ENCODE measurements around the gene ADGRL3.

The ADGRL3 gene

GRCh38 chr4:61254406-61254805 is 54.3 kb downstream of the ADGRL3 start:
- H3K4me3 ChIP-seq (ENCODE audit: low read length), result no peak overlapping the region
- H3K27me3 ChIP-seq (ENCODE audit: insufficient read depth, low read length), result no peaks in the 10 kb centered on the region
- H2AFZ ChIP-seq (ENCODE audit: low read depth, low read length), result no peak overlapping the region
- peaks cover 14% of the 10 kb centered on the region for H3K36me3 ChIP-seq (ENCODE audit: insufficient read depth, low read length)
- H3K4me1 ChIP-seq (ENCODE audit: insufficient read depth, low read length), result peaks cover 2% of the 10 kb centered on the region
- peaks cover 3% of the 10 kb centered on the region for H3K9me3 ChIP-seq (ENCODE audit: low read length)

- Histone ChIP-seq H3K4me1 (ENCODE audit: insufficient read depth, low read length) (peaks cover 6% of the 10 kb centered on the region), H3K36me3 (ENCODE audit: insufficient read depth, low read length) (no peaks in the 10 kb centered on the region), H3K4me3 (ENCODE audit: low read length) (no peak overlapping the region), H2AFZ (ENCODE audit: low read depth, low read length) (no peak overlapping the region), H3K27me3 (ENCODE audit: insufficient read depth, low read length) (no peaks in the 10 kb centered on the region), H3K9me3 (ENCODE audit: low read length) (no peaks in the 10 kb centered on the region)
Observed at GRCh38 chr4:61273233-61273632, 73.1 kb downstream of the ADGRL3 start.

- H3K27me3 ChIP-seq (ENCODE audit: insufficient read depth, low read length), result no peaks in the 10 kb centered on the region
- H2AFZ ChIP-seq (ENCODE audit: low read depth, low read length), result no peak overlapping the region
- no peak overlapping the region for H3K4me3 ChIP-seq (ENCODE audit: low read length)
- H3K9me3 ChIP-seq (ENCODE audit: low read length), result no peaks in the 10 kb centered on the region
- no peaks in the 10 kb centered on the region for H3K36me3 ChIP-seq (ENCODE audit: insufficient read depth, low read length)
- H3K4me1 ChIP-seq (ENCODE audit: insufficient read depth, low read length), result peaks cover 4% of the 10 kb centered on the region
Observed at GRCh38 chr4:61274286-61274685, 74.2 kb downstream of the ADGRL3 start.

- no peak overlapping the region for H3K4me3 ChIP-seq (ENCODE audit: low read length)
- H2AFZ ChIP-seq (ENCODE audit: low read depth, low read length), result no peak overlapping the region
- H3K27me3 ChIP-seq (ENCODE audit: insufficient read depth, low read length), result no peaks in the 10 kb centered on the region
- no peaks in the 10 kb centered on the region for H3K9me3 ChIP-seq (ENCODE audit: low read length)
- H3K36me3 ChIP-seq (ENCODE audit: insufficient read depth, low read length), result no peaks in the 10 kb centered on the region
- no peaks in the 10 kb centered on the region for H3K4me1 ChIP-seq (ENCODE audit: insufficient read depth, low read length)
Observed at GRCh38 chr4:61275241-61275640, 75.1 kb downstream of the ADGRL3 start.

- Histone ChIP-seq H3K9me3 (ENCODE audit: low read length) (no peaks in the 10 kb centered on the region), H3K4me3 (ENCODE audit: low read length) (no peak overlapping the region), H3K36me3 (ENCODE audit: insufficient read depth, low read length) (no peaks in the 10 kb centered on the region), H3K27me3 (ENCODE audit: insufficient read depth, low read length) (no peaks in the 10 kb centered on the region), H3K4me1 (ENCODE audit: insufficient read depth, low read length) (no peaks in the 10 kb centered on the region), H2AFZ (ENCODE audit: low read depth, low read length) (no peak overlapping the region)
Observed at GRCh38 chr4:61276029-61276428, 75.9 kb downstream of the ADGRL3 start.

GRCh38 chr4:61277785-61278760 is 77.9 kb downstream of the ADGRL3 start:
- H3K27me3 ChIP-seq (ENCODE audit: insufficient read depth, low read length), result no peaks in the 10 kb centered on the region
- no peaks in the 10 kb centered on the region for H3K9me3 ChIP-seq (ENCODE audit: low read length)
- H3K4me3 ChIP-seq (ENCODE audit: low read length), result no peak overlapping the region
- H3K36me3 ChIP-seq (ENCODE audit: insufficient read depth, low read length), result no peaks in the 10 kb centered on the region
- H2AFZ ChIP-seq (ENCODE audit: low read depth, low read length), result no peak overlapping the region
- peaks cover 2% of the 10 kb centered on the region for H3K4me1 ChIP-seq (ENCODE audit: insufficient read depth, low read length)

- no peaks in the 10 kb centered on the region for H3K36me3 ChIP-seq (ENCODE audit: insufficient read depth, low read length)
- H3K4me3 ChIP-seq (ENCODE audit: low read length), result no peak overlapping the region
- no peaks in the 10 kb centered on the region for H3K27me3 ChIP-seq (ENCODE audit: insufficient read depth, low read length)
- no peak overlapping the region for H2AFZ ChIP-seq (ENCODE audit: low read depth, low read length)
- peaks cover 4% of the 10 kb centered on the region for H3K4me1 ChIP-seq (ENCODE audit: insufficient read depth, low read length)
- no peaks in the 10 kb centered on the region for H3K9me3 ChIP-seq (ENCODE audit: low read length)
Observed at GRCh38 chr4:61292322-61292721, 92.2 kb downstream of the ADGRL3 start.

GRCh38 chr4:61293707-61294400 is 93.7 kb downstream of the ADGRL3 start:
- Histone ChIP-seq H2AFZ (ENCODE audit: low read depth, low read length) (no peak overlapping the region), H3K9me3 (ENCODE audit: low read length) (no peaks in the 10 kb centered on the region), H3K36me3 (ENCODE audit: insufficient read depth, low read length) (no peaks in the 10 kb centered on the region), H3K4me3 (ENCODE audit: low read length) (no peak overlapping the region), H3K4me1 (ENCODE audit: insufficient read depth, low read length) (peaks cover 9% of the 10 kb centered on the region), H3K27me3 (ENCODE audit: insufficient read depth, low read length) (no peaks in the 10 kb centered on the region)

GRCh38 chr4:61294936-61295335 is 94.8 kb downstream of the ADGRL3 start:
- H3K27me3 ChIP-seq (ENCODE audit: insufficient read depth, low read length), result no peaks in the 10 kb centered on the region
- peaks cover 13% of the 10 kb centered on the region for H3K4me1 ChIP-seq (ENCODE audit: insufficient read depth, low read length)

GRCh38 chr4:61296144-61296543 is 96.0 kb downstream of the ADGRL3 start:
- Histone ChIP-seq H2AFZ (ENCODE audit: low read depth, low read length) (no peak overlapping the region), H3K4me3 (ENCODE audit: low read length) (no peak overlapping the region)

More at GRCh38 chr4:61294936-61295335, 94.8 kb downstream of the ADGRL3 start:
- Histone ChIP-seq H3K9me3 (ENCODE audit: low read length) (no peaks in the 10 kb centered on the region), H2AFZ (ENCODE audit: low read depth, low read length) (no peak overlapping the region), H3K4me3 (ENCODE audit: low read length) (no peak overlapping the region), H3K36me3 (ENCODE audit: insufficient read depth, low read length) (no peaks in the 10 kb centered on the region)

GRCh38 chr4:61298178-61298740 is 98.1 kb downstream of the ADGRL3 start:
- H3K4me1 ChIP-seq (ENCODE audit: insufficient read depth, low read length), result peaks cover 13% of the 10 kb centered on the region

More at GRCh38 chr4:61296144-61296543, 96.0 kb downstream of the ADGRL3 start:
- no peaks in the 10 kb centered on the region for H3K27me3 ChIP-seq (ENCODE audit: insufficient read depth, low read length)
- H3K9me3 ChIP-seq (ENCODE audit: low read length), result no peaks in the 10 kb centered on the region
- H3K36me3 ChIP-seq (ENCODE audit: insufficient read depth, low read length), result no peaks in the 10 kb centered on the region
- peaks cover 13% of the 10 kb centered on the region for H3K4me1 ChIP-seq (ENCODE audit: insufficient read depth, low read length)

GRCh38 chr4:61299316-61299715 is 99.2 kb downstream of the ADGRL3 start:
- Histone ChIP-seq H3K9me3 (ENCODE audit: low read length) (no peaks in the 10 kb centered on the region), H3K4me3 (ENCODE audit: low read length) (no peak overlapping the region), H3K36me3 (ENCODE audit: insufficient read depth, low read length) (no peaks in the 10 kb centered on the region), H2AFZ (ENCODE audit: low read depth, low read length) (no peak overlapping the region), H3K4me1 (ENCODE audit: insufficient read depth, low read length) (peaks cover 13% of the 10 kb centered on the region), H3K27me3 (ENCODE audit: insufficient read depth, low read length) (no peaks in the 10 kb centered on the region)

More at GRCh38 chr4:61298178-61298740, 98.1 kb downstream of the ADGRL3 start:
- Histone ChIP-seq H3K36me3 (ENCODE audit: insufficient read depth, low read length) (no peaks in the 10 kb centered on the region), H3K27me3 (ENCODE audit: insufficient read depth, low read length) (no peaks in the 10 kb centered on the region), H3K4me3 (ENCODE audit: low read length) (no peak overlapping the region), H3K9me3 (ENCODE audit: low read length) (no peaks in the 10 kb centered on the region), H2AFZ (ENCODE audit: low read depth, low read length) (no peak overlapping the region)

- H2AFZ ChIP-seq (ENCODE audit: low read depth, low read length), result no peak overlapping the region
Observed at GRCh38 chr4:61300266-61300844, 100.2 kb downstream of the ADGRL3 start.

More at GRCh38 chr4:61300266-61300844, 100.2 kb downstream of the ADGRL3 start:
- Histone ChIP-seq H3K36me3 (ENCODE audit: insufficient read depth, low read length) (no peaks in the 10 kb centered on the region), H3K9me3 (ENCODE audit: low read length) (no peaks in the 10 kb centered on the region), H3K27me3 (ENCODE audit: insufficient read depth, low read length) (no peaks in the 10 kb centered on the region), H3K4me1 (ENCODE audit: insufficient read depth, low read length) (peaks cover 13% of the 10 kb centered on the region), H3K4me3 (ENCODE audit: low read length) (no peak overlapping the region)
